Aorta (tissue), 5 donors: ENCODE results near the gene ANKRD30BL. TPM values are rescaled to one million over a fixed set of nuclear protein-coding genes. Genes with fewer than 3 reads are reported as not detected.
"Not testable (repeated sequence)": the region's sequence is repeated elsewhere in the genome, so short reads cannot be mapped to it uniquely, and the experiment has no call there.

ENCODE experiments used
- ATAC-seq: fragments of 200-7000 bp; cut with Tn5 transposase; one replicate; pipeline ENCODE4 v1.9.1; 2022; ENCODE audit warnings: moderate library complexity; ENCODE audit not compliant: low FRiP score
- DNase-seq, 2 donors: peaks; one replicate each; pipeline ENCODE4 v3.0.0-alpha.2; 2020
- H3K27ac ChIP-seq, 2 donors: one replicate each; pipeline ENCODE4 v1.5.1; 2013; ENCODE audit warnings: low read length in 2 of 2, mild to moderate bottlenecking in 2 of 2, moderate library complexity in 2 of 2, control low read depth in 1 of 2, inconsistent platforms in 1 of 2, low read depth in 1 of 2
- H3K27me3 ChIP-seq, 2 donors: one replicate each; pipeline ENCODE4 v1.6.1; 2013; ENCODE audit warnings: control low read depth in 1 of 2, low read length in 1 of 2, mild to moderate bottlenecking in 1 of 2, moderate library complexity in 1 of 2; ENCODE audit not compliant: insufficient read depth in 2 of 2, control insufficient read depth in 1 of 2
- H3K36me3 ChIP-seq, 2 donors: one replicate each; pipeline ENCODE4 v1.6.1; 2013; ENCODE audit warnings: control low read depth in 1 of 2, low read length in 1 of 2, mild to moderate bottlenecking in 1 of 2; ENCODE audit not compliant: insufficient read depth in 2 of 2, control insufficient read depth in 1 of 2
- H3K4me1 ChIP-seq, 2 donors: one replicate each; pipeline ENCODE4 v1.6.1; 2013; ENCODE audit warnings: low read length in 2 of 2, control low read depth in 1 of 2, mild to moderate bottlenecking in 1 of 2, moderate library complexity in 1 of 2; ENCODE audit not compliant: insufficient read depth in 2 of 2, control insufficient read depth in 1 of 2
- H3K4me3 ChIP-seq, 2 donors: one replicate each; pipeline ENCODE4 v1.5.1; 2013; ENCODE audit warnings: low read length in 2 of 2, control low read depth in 1 of 2, mild to moderate bottlenecking in 1 of 2
- H3K9me3 ChIP-seq: one replicate; pipeline ENCODE4 v1.6.1; 2013; ENCODE audit warnings: mild to moderate bottlenecking, low read length; ENCODE audit not compliant: control insufficient read depth
- WGBS, 2 donors: extraction: QIAGEN DNeasy Blood & Tissue Kit; methylation state at CpG; one replicate each; pipeline ENCODE4 v1.1.7; 2013; 5-methylcytosine and 5-hydroxymethylcytosine counted together
- intact Hi-C, 2 donors: fragments of 100-400 bp; cut with DNase I; formaldehyde crosslinking; loops; one replicate each; pipeline versions ENCODE4 v1.14.2 to v1.15.0; 2022
- long read RNA-seq, 2 donors: library from polyadenylated mRNA; unstranded; transcript quantifications; one replicate each; pipeline ENCODE4 v2.0.0, GENCODE V29; 2020 to 2021
- polyA plus RNA-seq, 2 donors: library from polyadenylated mRNA; stranded (reverse); fragments of 200-250 nt; gene quantifications; one replicate each; pipeline ENCODE4 v1.2.3, GENCODE V29; 2013
- total RNA-seq, 2 donors: library from RNA; stranded (reverse); fragmentation: NEBNext Ultra II Directional; extraction: Animal tissue kit (Norgen Biotek cat#: 25700); gene quantifications; one replicate each; pipeline ENCODE4 v1.2.1, GENCODE V29; 2021
- donor health status: healthy with polysubstance abuse.
- donor health status: Bipolar disorder and iron deficiency.
- donor health status: DM: no; HTN: no; CAD: no.
- donor health status: DM: no; HTN: no; CAD: no.
- donor health status: DM: yes; HTN: yes; CAD: no.

The ANKRD30BL gene, protein sequence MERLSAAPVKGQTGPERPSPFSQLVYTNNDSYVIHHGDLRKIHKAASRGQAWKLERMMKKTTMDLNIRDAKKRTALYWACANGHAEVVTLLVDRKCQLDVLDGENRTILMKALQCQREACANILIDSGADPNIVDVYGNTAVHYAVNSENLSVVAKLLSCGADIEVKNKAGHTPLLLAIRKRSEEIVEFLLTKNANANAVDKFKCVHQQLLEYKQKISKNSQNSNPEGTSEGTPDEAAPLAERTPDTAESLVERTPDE
- total RNA-seq: not detected
- polyA plus RNA-seq: not detected
- long read RNA-seq, donor 1: 0 reads
- long read RNA-seq, donor 2: 0 reads

GRCh38 chr2:132161161-132162124 lies at the start of gene ANKRD30BL:
Gene ANKRD30BL (minus strand): TSS chr2:132161952. CDS start chr2:132161705, 247 bp downstream.
- 88% methylated on average over 39 to 48 of the region's 48 CpGs for WGBS, 2 donors
- H3K9me3 ChIP-seq, H3K27ac ChIP-seq, H3K4me1 ChIP-seq, H3K27me3 ChIP-seq, ATAC-seq, DNase-seq, H3K4me3 ChIP-seq, H3K36me3 ChIP-seq, intact Hi-C loops: not testable (repeated sequence)

DNA sequence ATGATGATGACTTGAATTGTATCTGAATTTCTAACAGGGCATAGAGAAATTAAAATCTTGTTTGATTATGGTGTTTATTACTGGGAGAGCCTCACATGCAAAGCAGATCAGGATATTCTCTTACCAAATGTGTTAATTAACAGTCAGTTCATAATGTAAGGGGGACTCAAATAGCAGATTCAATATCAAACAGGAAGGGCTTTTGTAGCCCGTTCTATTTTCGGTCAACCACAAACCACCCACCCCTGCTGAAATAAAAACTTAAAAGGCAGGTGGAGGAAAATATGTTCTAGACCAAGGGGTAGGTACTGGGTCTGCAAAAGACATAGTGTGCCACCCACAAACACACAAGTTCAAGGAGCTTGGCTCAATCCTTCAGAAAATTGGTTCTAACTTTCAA lies 41.1 kb upstream of the ANKRD30BL start:
- DNase-seq, intact Hi-C loops: not testable (repeated sequence)

DNA sequence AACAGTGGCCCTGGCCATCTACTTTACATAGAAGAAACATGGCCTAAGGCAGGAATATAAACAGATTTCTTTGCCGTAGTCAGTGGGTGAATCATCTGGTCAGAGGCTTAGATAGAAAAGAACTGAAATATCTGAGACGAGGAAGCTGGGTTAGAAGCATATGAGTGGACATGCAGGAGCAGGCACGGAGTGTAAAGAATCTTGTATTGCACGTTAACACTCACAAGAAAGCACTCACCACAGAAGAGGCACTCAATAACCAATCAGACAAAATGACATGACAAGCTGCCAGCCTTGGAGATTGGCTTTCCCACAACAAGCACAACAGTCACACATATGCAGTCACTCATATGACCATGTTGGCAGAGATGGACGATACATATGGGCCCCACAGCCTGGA lies 31.1 kb upstream of the ANKRD30BL start:
- DNase-seq, intact Hi-C loops, H3K27me3 ChIP-seq, H3K36me3 ChIP-seq, H3K4me3 ChIP-seq, H3K4me1 ChIP-seq, H3K9me3 ChIP-seq, ATAC-seq, H3K27ac ChIP-seq: not testable (repeated sequence)
- 80 to 83% methylated on average over 5 of the region's 5 CpGs for WGBS, 2 donors

More for the DNA sequence above, 41.1 kb upstream of the ANKRD30BL start:
- WGBS, 2 donors: 86% methylated on average over 2 of the region's 2 CpGs
- not testable (repeated sequence) for H3K27me3 ChIP-seq, H3K36me3 ChIP-seq, H3K27ac ChIP-seq, ATAC-seq, H3K4me3 ChIP-seq, H3K4me1 ChIP-seq, H3K9me3 ChIP-seq

GRCh38 chr2:132167100-132167499 lies 5.3 kb upstream of the ANKRD30BL start:
- DNase-seq, intact Hi-C loops, ATAC-seq, H3K4me3 ChIP-seq, H3K27ac ChIP-seq, H3K27me3 ChIP-seq, H3K4me1 ChIP-seq, H3K9me3 ChIP-seq, H3K36me3 ChIP-seq: not testable (repeated sequence)
- WGBS, 2 donors: 56 to 65% methylated on average over 1 of the region's 1 CpG

DNA sequence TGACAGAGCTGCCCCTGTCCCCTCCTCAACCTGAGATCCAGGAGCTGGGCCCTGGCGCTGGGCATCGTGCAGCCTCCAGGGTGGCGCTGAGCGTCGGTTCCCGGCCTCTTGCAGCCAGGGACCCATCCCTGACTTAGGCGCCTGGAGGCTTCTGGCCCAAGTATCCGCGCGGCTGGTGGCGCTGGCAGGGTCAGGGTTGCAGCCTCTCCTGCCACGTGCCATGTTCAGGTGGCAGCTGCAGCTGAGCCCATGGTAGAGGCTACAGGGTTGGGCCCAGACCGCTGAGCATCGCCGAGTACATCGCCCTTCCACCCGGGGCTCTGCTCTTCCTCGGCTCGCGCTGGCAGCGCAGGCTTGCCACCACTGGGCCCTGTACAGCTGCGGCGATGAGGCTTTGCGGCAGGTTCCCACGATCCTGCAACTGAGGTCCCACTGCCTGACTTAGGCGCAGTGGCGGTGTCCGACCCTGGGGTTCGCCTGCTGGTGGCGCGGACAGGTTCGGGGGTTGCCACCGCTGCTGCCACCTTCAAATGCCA lies 441 bp upstream of the ANKRD30BL start:
- H3K4me3 ChIP-seq, ATAC-seq, intact Hi-C loops, DNase-seq, H3K9me3 ChIP-seq, H3K4me1 ChIP-seq, H3K27ac ChIP-seq, H3K36me3 ChIP-seq, H3K27me3 ChIP-seq: not testable (repeated sequence)
- WGBS, 2 donors: 92% methylated on average over 31 to 33 of the region's 33 CpGs

GRCh38 chr2:132146774-132147173 lies 15.0 kb downstream of the ANKRD30BL start:
- H3K4me1 ChIP-seq, H3K36me3 ChIP-seq, H3K9me3 ChIP-seq, H3K27ac ChIP-seq, H3K27me3 ChIP-seq, H3K4me3 ChIP-seq, ATAC-seq: not testable (repeated sequence)
- DNase-seq: peak in 1 of 2 donors; percentile 59
- intact Hi-C loops: loop anchor here in 1 of 2 donors (10.0 kb wide), 1 partner anchor 732 kb away; no protein-coding TSS in a partner anchor
- 2 to 3% methylated on average over 4 of the region's 4 CpGs for WGBS, 2 donors
